Kidney (tissue), 14 donors: Measurements from ENCODE around the gene BCLAF1. TPM values are rescaled to one million over a fixed set of nuclear protein-coding genes. Genes with fewer than 3 reads are reported as not detected.

Experiments used
- DNase-seq, 5 donors: peaks; one replicate each; pipeline ENCODE4 v3.0.0-alpha.2; 2013 to 2020
- FAIRE-seq: peaks from 2 replicates; lab custom pipeline; 2012; peaks lifted over from hg19 to GRCh38; lab: Jason Lieb, UNC
- H3K27ac ChIP-seq, 2 donors: one replicate each; pipeline ENCODE4 v1.7.0; 2013; ENCODE audit warnings: low read depth in 2 of 2, low read length in 2 of 2, inconsistent platforms in 1 of 2
- H3K27me3 ChIP-seq: one replicate; pipeline ENCODE4 v1.7.1; 2013; ENCODE audit warnings: low read length, inconsistent platforms; ENCODE audit not compliant: control insufficient read depth, insufficient read depth
- H3K36me3 ChIP-seq, 3 donors: one replicate each; pipeline versions ENCODE4 v1.7.0 to v1.7.1; 2013; ENCODE audit warnings: low read length in 3 of 3, control low read depth in 1 of 3, inconsistent platforms in 1 of 3; ENCODE audit not compliant: insufficient read depth in 3 of 3, control insufficient read depth in 2 of 3
- H3K4me1 ChIP-seq, 3 donors: one replicate each; pipeline versions ENCODE4 v1.7.0 to v1.7.1; 2013; ENCODE audit warnings: low read length in 3 of 3, inconsistent platforms in 1 of 3, low read depth in 1 of 3; ENCODE audit not compliant: control insufficient read depth in 2 of 3, insufficient read depth in 2 of 3
- H3K4me3 ChIP-seq, 3 donors: one replicate each; pipeline versions ENCODE4 v1.7.0 to v1.8.1; 2013; ENCODE audit warnings: low read length in 3 of 3, control low read depth in 1 of 3, inconsistent platforms in 1 of 3
- H3K9ac ChIP-seq, 3 donors: one replicate each; pipeline versions ENCODE4 v1.7.0 to v1.7.1; 2013; ENCODE audit warnings: low read length in 3 of 3, control low read depth in 1 of 3, inconsistent platforms in 1 of 3
- H3K9me3 ChIP-seq, 3 donors: one replicate each; pipeline versions ENCODE4 v1.7.0 to v1.7.1; 2013; ENCODE audit warnings: low read length in 3 of 3, control low read depth in 1 of 3, inconsistent platforms in 1 of 3; ENCODE audit not compliant: control insufficient read depth in 2 of 3, insufficient read depth in 1 of 3
- CTCF ChIP-seq: IDR thresholded peaks from 3 replicates; pipeline ENCODE4 v1.5.1; 2012; ENCODE audit warnings: mild to moderate bottlenecking, moderate library complexity, borderline replicate concordance; ENCODE audit not compliant: insufficient read depth; ENCODE audit errors: extremely low read depth
- intact Hi-C: fragments of 100-400 bp; cut with DNase I; formaldehyde crosslinking; loops from one replicate; pipeline ENCODE4 v1.11.1; 2022
- polyA plus RNA-seq: library from polyadenylated mRNA; stranded (reverse); fragments of 350-450 nt; fragmentation: Illumina TruSeq; extraction: RNeasy Lipid Tissue Mini Kit (QIAGEN cat#74804); gene quantifications from one replicate; pipeline ENCODE4 v1.2.3, GENCODE V29; 2014; ENCODE audit warnings: low read depth, low replicate concordance; ENCODE audit not compliant: insufficient read depth
- total RNA-seq: library from RNA; stranded (reverse); fragmentation: NEBNext Ultra II Directional; extraction: Animal tissue kit (Norgen Biotek cat#: 25700); gene quantifications from one replicate; pipeline ENCODE4 v1.2.1, GENCODE V29; 2021
- donor health status: control.
- donor health status: control.
- donor health status: control.
- donor health status: control.
- donor health status: control.
- donor health status: DM: yes; HTN: yes; CAD: no.
- donor health status: Normal renal cell carcinoma (clear cell type).

Gene BCLAF1
- total and polyA plus RNA-seq, 2 donors from 2014 or later, result 18.3 to 132 TPM

- intact Hi-C loops, result no loop called here
- Histone ChIP-seq H3K4me3 (no peak overlapping the region), H3K9me3 (no peaks in the 10 kb centered on the region), H3K27me3 (no peaks in the 10 kb centered on the region), H3K36me3 (no peaks in the 10 kb centered on the region), H3K9ac (no peak overlapping the region), H3K4me1 (no peaks in the 10 kb centered on the region), H3K27ac (no peak overlapping the region)
- peak in 4 of 5 donors; percentile 54 to 88 (median 77) for DNase-seq
- TF ChIP-seq CTCF, result peak; percentile 78
- FAIRE-seq, result peak; percentile 68
Measured at GRCh38 chr6:136317021-136317694, 27.5 kb upstream of the BCLAF1 start.

GRCh38 chr6:136315594-136315993 lies 25.9 kb upstream of the BCLAF1 start:
- no peak for TF ChIP-seq CTCF
- Histone ChIP-seq H3K9me3 (no peaks in the 10 kb centered on the region), H3K4me3 (no peak overlapping the region), H3K27me3 (no peaks in the 10 kb centered on the region), H3K27ac (no peak overlapping the region), H3K4me1 (no peaks in the 10 kb centered on the region), H3K36me3 (no peaks in the 10 kb centered on the region), H3K9ac (no peak overlapping the region)
- DNase-seq, result no peak
- intact Hi-C loops, result no loop called here
- no peak for FAIRE-seq

- FAIRE-seq, result no peak
Measured at GRCh38 chr6:136312975-136313374, 23.3 kb upstream of the BCLAF1 start.

More at GRCh38 chr6:136312975-136313374, 23.3 kb upstream of the BCLAF1 start:
- no peak overlapping the region for H3K27ac ChIP-seq
- no peaks in the 10 kb centered on the region for H3K36me3 ChIP-seq
- no peak overlapping the region for H3K4me3 ChIP-seq
- no peaks in the 10 kb centered on the region for H3K9me3 ChIP-seq
- H3K4me1 ChIP-seq, result no peaks in the 10 kb centered on the region
- no peak for TF ChIP-seq CTCF
- no peaks in the 10 kb centered on the region for H3K27me3 ChIP-seq
- H3K9ac ChIP-seq, result no peak overlapping the region
- intact Hi-C loops, result no loop called here
- DNase-seq, result no peak
